Measurements from ENCODE around the gene EXOC1. TPM values are rescaled to one million over a fixed set of nuclear protein-coding genes. Genes with fewer than 3 reads are reported as not detected.

The EXOC1 gene
- total and polyA plus RNA-seq, 9 of the 15 experiments (the other 6 are each of a cell fraction or from before 2014, with no cell fraction given): 16.0 to 45.5 (median 26.2) TPM

DNA sequence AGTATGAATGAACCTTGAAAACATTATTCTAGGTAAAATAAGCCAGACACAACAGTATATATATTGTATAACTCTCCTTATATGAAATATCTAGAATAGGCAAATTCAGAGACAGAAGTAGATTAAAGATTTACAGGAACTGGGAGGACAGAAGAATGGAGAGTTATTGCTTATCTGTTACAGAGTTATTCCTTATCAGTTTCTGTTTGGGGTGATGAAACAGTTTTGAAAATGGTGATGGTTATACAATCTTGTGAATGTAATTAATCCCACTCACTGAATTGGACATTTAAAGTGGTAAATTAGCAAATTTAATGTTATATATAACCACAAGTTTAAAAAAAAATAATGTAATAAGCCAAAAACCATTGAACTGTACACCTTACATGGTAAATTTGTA lies 14.5 kb upstream of the EXOC1 start:
- Histone ChIP-seq H3K9me1 (ENCODE audit: control insufficient read depth, insufficient read depth, low read length) (no peaks in the 10 kb centered on the region), H3K9me3 (replicated peaks; ENCODE audit: control insufficient read depth, insufficient read depth, low read depth, low read length) (no peaks in the 10 kb centered on the region; the same call in 1 of the 2 replicates), H3K4me3 (no peak overlapping the region), H2AFZ (ENCODE audit: low read depth, low read length) (no peak overlapping the region), H3K4me1 (replicated peaks in 1 of 2; ENCODE audit: control insufficient read depth in 2 of 2, insufficient read depth in 2 of 2, low read length in 2 of 2) (peaks cover 0 to 4% of the 10 kb centered on the region in 2 experiments; a peak in 2 of 5 replicates), H3K79me2 (ENCODE audit: control insufficient read depth, insufficient read depth, low read length) (no peaks in the 10 kb centered on the region), H3K27me3 (ENCODE audit: control insufficient read depth in 2 of 2, insufficient read depth in 2 of 2, low read length in 2 of 2) (no peaks in the 10 kb centered on the region), H3K4me2 (ENCODE audit: insufficient read depth, low read length) (no peak overlapping the region), H4K20me1 (replicated peaks; ENCODE audit: control insufficient read depth, insufficient read depth, low read length) (no peaks in the 10 kb centered on the region), H3K27ac (ENCODE audit: extremely low read depth, low read depth, low read length) (no peak overlapping the region), H3K36me3 (ENCODE audit: control insufficient read depth, insufficient read depth, low read length) (no peaks in the 10 kb centered on the region), H3K9ac (ENCODE audit: insufficient read depth in 1 of 2, low read depth in 2 of 2, low read length in 2 of 2) (no peak overlapping the region)
- no TSS peak for BruUV-seq (replicated peaks)
- CTCF ChIA-PET (ENCODE audit: low intra/inter-chr PET ratio): no interaction called here
- FAIRE-seq (no peak), ATAC-seq (no peak), DNase-seq (ENCODE audit: extremely low read depth in 1 of 4, low spot score in 3 of 4) (no peak)
- intact Hi-C loops (cut with micrococcal nuclease): no loop called here
- in situ Hi-C loops (cut with MboI): no loop called here
- POLR2A ChIA-PET: no interaction called here
- TF ChIP-seq HMGN3 (IDR thresholded peaks at IDR 0.05; ENCODE audit: borderline replicate concordance, extremely low read depth, insufficient read length, low read depth, low read length) (no peak), ARID1B (IDR thresholded peaks at IDR 0.05) (peak; percentile 42), EP300 (IDR thresholded peaks at IDR 0.05; ENCODE audit: low read length) (peak; percentile 56; the same call in 1 of the 2 replicates), TAF1 (IDR thresholded peaks at IDR 0.05; ENCODE audit: control insufficient read depth, extremely low read depth, insufficient read depth, low read length, severe bottlenecking) (no peak), POLR2H (tag; IDR thresholded peaks at IDR 0.05; ENCODE audit: low read depth) (0 out of 2 replicates have a peak, but pooled peaks have one; percentile 24), TRIM24 (IDR thresholded peaks at IDR 0.05) (peak in 1 of 2 experiments; percentile 71; a peak in 1 of 4 replicates), MTF1 (CRISPR knock-in tag; IDR thresholded peaks at IDR 0.05; ENCODE audit: borderline replicate concordance) (no peak), ZNF282 (CRISPR knock-in tag; IDR thresholded peaks at IDR 0.05) (no peak), ELF2 (CRISPR knock-in tag; IDR thresholded peaks at IDR 0.05) (no peak), THAP12 (CRISPR knock-in tag; IDR thresholded peaks at IDR 0.05) (no peak), L3MBTL2 (IDR thresholded peaks at IDR 0.05) (no peak)
- TF ChIP-seq, protein P1, sequence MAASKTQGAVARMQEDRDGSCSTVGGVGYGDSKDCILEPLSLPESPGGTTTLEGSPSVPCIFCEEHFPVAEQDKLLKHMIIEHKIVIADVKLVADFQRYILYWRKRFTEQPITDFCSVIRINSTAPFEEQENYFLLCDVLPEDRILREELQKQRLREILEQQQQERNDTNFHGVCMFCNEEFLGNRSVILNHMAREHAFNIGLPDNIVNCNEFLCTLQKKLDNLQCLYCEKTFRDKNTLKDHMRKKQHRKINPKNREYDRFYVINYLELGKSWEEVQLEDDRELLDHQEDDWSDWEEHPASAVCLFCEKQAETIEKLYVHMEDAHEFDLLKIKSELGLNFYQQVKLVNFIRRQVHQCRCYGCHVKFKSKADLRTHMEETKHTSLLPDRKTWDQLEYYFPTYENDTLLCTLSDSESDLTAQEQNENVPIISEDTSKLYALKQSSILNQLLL (CRISPR knock-in tag; IDR thresholded peaks at IDR 0.05; ENCODE audit: borderline replicate concordance): no peak
- TF ChIP-seq, protein P2, sequence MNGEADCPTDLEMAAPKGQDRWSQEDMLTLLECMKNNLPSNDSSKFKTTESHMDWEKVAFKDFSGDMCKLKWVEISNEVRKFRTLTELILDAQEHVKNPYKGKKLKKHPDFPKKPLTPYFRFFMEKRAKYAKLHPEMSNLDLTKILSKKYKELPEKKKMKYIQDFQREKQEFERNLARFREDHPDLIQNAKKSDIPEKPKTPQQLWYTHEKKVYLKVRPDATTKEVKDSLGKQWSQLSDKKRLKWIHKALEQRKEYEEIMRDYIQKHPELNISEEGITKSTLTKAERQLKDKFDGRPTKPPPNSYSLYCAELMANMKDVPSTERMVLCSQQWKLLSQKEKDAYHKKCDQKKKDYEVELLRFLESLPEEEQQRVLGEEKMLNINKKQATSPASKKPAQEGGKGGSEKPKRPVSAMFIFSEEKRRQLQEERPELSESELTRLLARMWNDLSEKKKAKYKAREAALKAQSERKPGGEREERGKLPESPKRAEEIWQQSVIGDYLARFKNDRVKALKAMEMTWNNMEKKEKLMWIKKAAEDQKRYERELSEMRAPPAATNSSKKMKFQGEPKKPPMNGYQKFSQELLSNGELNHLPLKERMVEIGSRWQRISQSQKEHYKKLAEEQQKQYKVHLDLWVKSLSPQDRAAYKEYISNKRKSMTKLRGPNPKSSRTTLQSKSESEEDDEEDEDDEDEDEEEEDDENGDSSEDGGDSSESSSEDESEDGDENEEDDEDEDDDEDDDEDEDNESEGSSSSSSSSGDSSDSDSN (IDR thresholded peaks at IDR 0.05; ENCODE audit: borderline replicate concordance in 1 of 2, low read depth in 2 of 2, low read length in 2 of 2): no peak
- TF ChIP-seq, protein P3, sequence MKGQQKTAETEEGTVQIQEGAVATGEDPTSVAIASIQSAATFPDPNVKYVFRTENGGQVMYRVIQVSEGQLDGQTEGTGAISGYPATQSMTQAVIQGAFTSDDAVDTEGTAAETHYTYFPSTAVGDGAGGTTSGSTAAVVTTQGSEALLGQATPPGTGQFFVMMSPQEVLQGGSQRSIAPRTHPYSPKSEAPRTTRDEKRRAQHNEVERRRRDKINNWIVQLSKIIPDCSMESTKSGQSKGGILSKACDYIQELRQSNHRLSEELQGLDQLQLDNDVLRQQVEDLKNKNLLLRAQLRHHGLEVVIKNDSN (CRISPR knock-in tag; IDR thresholded peaks at IDR 0.05): no peak
- TF ChIP-seq, protein P4, sequence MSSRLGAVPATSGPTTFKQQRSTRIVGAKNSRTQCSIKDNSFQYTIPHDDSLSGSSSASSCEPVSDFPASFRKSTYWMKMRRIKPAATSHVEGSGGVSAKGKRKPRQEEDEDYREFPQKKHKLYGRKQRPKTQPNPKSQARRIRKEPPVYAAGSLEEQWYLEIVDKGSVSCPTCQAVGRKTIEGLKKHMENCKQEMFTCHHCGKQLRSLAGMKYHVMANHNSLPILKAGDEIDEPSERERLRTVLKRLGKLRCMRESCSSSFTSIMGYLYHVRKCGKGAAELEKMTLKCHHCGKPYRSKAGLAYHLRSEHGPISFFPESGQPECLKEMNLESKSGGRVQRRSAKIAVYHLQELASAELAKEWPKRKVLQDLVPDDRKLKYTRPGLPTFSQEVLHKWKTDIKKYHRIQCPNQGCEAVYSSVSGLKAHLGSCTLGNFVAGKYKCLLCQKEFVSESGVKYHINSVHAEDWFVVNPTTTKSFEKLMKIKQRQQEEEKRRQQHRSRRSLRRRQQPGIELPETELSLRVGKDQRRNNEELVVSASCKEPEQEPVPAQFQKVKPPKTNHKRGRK (tag; IDR thresholded peaks at IDR 0.05): no peak

All from K562 (cell line).